ENCODE measurements around the gene NVL.

The NVL gene

DNA sequence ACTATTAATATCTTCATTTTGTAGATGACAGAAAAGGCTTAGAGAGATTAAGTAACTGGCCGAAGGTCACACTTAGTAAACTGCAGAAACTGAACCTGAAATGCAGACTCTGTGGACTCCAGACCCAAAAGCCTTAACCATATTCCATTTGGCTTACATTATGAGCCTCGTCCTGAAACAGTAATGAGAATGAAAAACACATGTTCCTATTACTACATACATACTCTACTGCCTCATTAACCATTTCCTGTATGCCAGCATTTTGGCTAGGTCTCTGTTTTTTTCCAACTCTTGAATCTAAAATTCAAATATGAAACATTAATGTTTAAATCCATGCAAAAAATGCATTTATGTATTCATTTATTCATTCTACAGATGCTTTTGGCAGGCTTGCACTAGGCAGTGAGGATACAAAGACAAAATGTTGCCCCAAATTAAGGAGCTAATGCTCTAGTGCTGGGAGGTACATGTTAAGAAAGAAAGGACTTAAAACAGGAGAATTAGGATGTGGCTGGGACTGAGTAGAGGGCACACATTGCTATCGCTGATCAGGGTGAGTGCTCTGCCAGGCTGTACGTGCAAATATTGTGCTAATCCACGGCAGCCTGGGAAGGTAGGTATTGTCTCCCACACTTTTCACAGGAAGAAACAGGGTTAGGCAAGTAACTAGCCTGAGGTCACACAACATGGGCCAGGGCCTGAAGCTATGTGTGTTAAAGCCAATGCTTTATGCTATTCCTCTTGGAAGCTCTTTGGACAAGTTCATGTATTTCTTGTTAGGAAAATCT, 133.0 kb downstream of the NVL start:
- no peak for DNase-seq (ENCODE audit: low read depth)

DNA sequence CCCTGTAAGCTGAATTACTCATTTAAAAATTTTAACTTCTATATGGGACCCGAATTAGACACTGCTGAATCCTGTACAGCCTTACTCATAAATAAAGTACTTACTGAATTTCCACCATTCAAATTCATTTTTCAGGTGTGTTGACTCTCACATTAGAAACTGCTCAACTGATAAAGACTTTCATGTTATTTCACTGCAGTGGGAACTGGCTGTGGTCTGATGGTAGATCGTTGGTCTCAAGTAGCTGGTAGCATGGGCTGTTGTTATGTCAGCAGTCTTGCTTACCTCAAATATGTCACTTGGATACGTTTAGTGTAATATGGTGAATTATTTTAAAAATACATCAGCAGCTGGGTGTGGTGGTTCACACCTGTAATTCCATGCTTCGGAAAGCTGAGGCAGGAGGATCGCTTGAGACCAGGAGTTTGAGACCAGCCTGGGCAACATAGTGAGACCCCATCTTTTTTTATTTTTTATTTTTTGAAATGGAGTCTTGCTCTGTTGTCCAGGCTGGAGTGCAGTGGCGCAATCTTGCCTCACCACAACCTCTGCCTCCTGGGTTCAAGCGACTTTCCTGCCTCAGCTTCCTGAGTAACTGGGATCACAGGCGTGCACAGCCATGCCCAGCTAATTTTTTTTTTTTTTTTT, 136.5 kb downstream of the NVL start:
- DNase-seq (ENCODE audit: low read depth) = no peak

DNA sequence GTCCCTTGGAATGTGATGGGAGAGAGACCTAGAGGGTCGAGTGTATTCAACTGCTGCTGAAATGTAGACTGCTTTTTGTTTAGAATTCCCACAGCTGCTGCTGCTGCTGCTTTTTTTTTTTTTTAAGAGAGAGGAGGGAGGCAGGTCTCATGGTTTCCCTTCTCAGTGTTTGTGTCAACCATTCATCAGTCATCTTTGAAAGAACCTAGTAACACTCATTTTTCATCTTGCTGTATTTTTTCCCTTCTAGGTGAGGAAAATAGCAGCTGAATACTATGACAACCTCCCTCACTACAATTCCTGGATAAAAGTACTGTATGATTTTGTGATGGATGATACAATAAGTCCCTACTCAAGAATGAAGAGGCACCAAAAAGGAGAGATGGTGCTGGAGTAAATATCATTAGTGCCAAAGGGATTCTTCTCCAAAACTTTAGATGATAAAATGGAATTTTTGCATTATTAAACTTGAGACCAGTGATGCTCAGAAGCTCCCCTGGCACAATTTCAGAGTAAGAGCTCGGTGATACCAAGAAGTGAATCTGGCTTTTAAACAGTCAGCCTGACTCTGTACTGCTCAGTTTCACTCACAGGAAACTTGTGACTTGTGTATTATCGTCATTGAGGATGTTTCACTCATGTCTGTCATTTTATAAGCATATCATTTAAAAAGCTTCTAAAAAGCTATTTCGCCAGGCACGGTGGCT, 137.7 kb downstream of the NVL start:
- no peak for DNase-seq (ENCODE audit: low read depth)

DNA sequence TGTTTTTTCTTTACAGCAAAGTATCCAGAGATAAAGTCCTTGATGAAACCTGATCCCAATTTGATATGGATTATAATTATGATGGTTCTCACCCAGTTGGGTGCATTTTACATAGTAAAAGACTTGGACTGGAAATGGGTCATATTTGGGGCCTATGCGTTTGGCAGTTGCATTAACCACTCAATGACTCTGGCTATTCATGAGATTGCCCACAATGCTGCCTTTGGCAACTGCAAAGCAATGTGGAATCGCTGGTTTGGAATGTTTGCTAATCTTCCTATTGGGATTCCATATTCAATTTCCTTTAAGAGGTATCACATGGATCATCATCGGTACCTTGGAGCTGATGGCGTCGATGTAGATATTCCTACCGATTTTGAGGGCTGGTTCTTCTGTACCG, 140.4 kb downstream of the NVL start:
- no peak for DNase-seq (ENCODE audit: low read depth)

DNA sequence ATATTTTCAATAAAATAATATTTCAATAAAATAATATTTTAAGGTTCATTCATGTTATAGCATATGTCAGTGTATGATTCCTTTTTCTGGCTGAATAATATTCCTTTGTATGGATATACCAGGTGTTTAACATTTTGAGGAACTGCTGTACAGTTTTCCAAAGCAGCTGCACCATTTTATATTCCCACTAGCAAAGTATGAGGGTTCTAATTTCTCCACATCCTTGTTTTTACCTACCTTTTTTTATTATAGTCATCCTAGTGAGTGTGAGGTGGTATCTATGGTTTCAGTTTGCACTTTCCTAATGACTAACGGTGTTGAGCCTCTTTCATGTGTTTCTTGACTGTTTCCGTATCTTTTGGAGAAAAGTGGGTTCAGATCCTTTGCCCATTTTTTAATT, 141.7 kb downstream of the NVL start:
- DNase-seq (ENCODE audit: low read depth) = no peak

DNA sequence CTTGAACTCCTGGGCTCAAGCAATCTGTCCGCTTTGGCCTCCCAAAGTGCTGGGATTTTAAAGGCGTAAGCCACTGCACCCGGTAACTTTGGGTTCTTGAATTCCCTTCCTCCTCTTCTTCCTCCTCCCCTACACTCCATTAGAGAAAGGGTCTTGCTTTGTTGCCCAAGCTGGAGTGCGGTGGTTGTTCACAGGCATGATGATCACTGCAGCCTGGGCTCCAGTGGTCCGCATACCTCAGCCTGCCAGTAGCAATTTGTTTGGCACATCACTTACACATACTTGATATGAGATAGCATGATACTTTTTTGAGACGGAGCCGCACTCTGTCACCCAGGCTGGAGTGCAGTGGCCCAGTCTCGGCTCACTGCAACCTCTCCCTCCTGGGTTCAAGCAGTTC, 144.8 kb downstream of the NVL start:
- DNase-seq (ENCODE audit: low read depth) = no peak

DNA sequence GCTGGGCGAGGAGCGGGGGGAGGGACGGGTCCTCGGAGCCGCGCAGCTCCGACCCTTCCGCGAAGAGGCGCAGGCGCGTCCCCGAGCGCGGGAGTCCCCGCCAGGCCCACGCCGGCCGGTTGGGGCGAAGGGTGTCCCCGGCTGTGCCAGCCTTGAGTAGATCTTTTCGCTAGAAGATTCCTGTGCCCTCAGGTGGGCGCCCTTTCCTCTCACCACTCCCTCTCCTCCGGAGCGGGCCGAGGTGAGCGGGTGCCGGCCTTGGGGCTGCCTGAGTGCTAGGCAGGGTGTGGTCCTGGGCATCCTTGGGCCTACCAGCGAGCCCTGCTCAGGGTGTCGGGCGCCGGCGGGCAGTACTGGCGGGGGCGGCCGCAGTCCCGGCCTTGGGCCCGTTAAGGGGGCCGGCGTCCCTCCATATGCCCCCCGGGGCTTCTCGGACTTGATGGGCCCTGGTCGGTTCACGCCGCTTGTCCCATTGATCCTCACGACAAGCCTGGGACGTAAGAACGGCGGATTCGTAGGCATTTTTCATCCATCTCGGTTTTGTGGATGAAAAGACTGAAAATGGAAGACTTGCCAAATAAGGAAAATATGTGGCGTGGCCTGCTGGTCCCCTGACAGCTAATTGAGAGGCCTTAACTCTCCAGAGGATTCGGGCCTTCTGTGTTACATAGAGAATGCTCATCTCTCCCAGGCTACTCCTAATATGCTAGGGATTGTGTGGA, 146.2 kb downstream of the NVL start:
- peak; percentile 60 for DNase-seq (ENCODE audit: low read depth)

DNA sequence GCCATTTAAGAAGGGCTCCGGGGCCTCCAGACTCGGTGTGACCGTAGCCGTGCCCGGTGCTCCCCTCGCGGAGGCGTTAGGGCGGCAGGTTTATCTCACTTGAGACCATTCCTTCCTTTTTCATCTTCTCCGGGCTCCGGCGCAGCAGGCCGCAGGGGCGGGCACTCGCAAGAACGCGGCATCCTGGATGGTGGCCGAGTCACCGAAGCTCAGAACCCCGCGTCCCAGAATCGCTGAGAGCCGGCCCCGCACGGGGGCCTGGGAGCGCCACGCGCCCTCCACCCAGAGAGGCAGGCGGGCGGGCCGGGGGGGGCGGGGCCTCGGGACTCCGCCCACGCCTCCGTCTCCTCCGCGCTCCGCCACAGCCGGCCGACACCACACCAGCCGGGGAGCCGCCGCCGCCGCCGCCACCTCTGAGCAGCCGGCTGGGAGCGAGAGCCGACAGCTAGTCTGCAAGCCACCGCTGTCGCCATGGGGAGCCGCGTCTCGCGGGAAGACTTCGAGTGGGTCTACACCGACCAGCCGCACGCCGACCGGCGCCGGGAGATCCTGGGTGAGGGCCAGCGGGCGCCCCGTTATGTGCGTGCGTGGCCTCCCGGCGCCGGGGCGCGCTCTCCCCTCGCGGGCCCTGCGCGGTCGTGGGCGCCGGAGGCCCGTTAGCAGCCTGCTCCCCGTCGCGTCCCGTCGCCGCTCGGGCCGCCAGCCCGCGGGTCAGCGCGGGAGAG, 146.9 kb downstream of the NVL start, which contains the start of gene DEGS1:
DEGS1 (plus strand) TSS at position 375 of the 725 bp plus-strand sequence; CDS start at position 472, 97 bp downstream.
- DNase-seq (ENCODE audit: low read depth) = peak; percentile 78

DNA sequence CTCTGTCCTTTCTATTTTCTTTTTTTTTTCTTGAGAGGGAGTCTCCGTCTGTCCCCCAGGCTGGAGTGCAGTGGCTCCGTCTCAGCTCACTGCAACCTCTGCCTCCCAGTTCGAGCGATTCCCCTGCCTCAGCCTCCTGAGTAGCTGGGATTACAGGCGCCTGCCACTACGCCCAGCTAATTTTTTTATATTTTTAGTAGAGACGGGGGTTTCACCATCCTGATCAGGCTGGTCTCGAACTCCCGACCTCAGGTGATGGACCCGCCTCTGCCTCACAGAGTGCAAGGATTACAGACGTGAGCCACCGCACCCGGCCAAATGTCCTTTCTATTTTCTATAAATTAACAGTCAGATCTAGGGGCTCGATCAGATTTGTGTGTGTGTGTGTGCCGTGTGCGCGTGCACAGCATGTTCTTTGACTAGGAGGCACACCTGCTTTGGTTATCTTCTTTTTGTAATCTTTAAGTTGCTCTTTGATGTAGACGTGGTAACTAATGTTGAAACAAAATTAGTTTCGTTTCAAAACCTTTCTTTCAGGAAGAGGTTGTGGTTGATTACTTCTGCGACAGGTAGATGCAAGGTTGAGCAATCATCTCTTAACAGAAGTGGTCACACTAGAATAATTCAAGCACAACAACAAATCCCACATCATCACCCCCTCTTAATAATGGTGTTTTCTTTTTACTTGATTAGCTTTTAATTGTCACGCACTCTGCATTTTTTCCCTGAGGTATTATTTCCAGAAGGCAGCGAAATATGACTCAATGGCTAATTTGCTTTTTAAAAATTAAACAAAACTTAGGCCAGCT, 147.7 kb downstream of the NVL start:
- no peak for DNase-seq (ENCODE audit: low read depth)

DNA sequence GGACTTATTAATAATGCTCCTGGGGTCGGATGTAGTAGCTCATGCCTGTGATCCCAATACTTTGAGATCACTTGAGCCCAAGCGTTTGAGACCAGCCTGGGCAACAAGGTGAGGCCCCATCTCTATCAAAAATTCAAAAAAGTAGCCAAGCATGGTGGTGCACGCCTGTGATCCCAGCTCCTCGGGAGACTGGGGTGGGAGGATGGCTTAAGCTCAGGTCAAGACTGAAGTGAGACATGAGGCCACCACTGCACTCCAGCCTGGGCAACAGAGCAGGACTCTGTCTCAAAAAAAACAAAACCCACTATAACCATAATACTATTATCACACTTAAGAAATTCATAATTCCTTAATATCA, 148.5 kb downstream of the NVL start:
- DNase-seq (ENCODE audit: low read depth) = no peak

DNA sequence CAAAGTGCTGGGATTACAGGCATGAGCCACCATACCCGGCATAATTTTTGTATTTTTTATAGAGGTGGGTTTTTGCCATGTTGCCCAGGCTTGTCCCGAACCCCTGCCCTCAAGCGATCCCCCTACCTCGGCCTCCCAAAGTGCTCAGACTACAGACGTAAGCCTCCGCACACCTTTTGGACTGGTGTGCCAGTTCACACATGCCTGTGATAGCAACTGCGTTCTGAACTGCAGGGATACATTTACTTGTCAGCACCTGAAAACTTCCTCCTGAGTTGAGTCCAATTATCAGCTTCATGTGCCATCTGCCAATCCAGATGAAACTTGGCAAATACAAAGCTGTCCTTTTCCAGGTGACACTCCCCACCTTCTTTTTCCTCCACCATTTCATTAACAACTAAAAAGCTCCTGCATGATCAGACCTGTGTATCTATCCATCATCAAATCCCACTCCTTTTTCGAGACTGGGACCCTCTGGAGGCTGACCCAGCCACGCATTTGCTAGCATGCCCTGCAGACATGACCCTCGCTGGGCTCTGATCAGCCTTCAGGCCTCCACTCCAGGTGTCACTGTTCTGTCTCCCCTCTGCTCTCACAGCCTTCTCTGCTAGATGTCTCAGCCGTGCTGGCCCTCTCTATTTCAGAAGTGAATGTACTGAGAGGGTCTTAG, 149.1 kb downstream of the NVL start:
- no peak for DNase-seq (ENCODE audit: low read depth)

DNA sequence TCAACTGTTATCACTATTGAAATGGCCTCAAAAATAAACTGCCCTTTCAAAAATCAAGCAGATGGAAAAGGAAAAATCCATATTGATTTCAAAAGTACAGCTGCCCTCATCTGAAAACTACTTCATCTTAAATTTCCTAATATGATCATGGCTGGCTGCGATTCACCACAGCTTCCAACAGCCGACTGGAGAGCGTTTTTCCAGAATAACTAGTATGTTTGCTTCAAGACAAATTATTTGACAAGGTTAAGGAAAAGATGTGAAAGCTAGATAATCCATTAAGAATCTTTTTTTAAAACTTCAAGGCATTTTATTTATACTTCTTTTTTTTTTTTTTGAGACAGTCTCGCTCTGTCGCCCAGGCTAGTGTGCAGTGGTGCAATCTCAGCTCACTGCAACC, 151.1 kb downstream of the NVL start:
- no peak for DNase-seq (ENCODE audit: low read depth)

DNA sequence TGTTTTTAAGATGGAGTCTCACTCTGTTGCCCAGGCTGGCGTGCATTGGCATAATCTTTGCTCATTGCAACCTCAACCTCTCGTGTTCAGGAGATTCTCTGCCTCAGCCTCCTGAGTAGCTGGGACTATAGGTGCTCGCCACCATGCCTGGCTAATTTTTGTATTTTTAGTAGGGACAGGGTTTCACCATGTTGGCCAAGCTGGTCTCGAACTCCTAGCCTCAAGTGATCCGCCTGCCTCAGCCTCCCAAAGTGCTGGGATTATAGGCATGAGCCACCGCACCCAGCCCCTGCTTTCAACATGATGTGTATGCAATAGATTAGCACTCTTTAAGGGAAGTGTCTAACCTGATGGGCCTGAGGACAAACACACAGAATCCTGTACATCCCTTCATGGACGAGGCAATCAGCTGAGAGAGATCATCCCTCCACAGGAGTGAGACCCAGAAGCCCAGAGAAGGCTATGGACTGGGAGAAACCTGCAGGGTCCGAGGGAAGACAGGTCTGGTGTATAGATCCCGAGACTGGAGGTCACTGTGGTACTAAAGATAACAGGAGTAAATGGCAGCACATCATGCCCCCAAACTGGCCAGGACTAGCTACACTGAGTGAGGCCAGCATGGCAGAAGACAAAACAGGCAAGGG, 152.5 kb downstream of the NVL start:
- DNase-seq (ENCODE audit: low read depth) = no peak
